A549 (cell line): ENCODE results near the gene EPS15. TPM values are rescaled to one million over a fixed set of nuclear protein-coding genes. Genes with fewer than 3 reads are reported as not detected.

Experiments used
- ATAC-seq, 2 experiments: fragments of 200-7000 bp in 1 of 2; fragments of >200 bp in 1 of 2; cut with Nextera tagmentation in 1 of 2; cut with Tn5 transposase in 1 of 2; 3 replicates each; pipeline versions ENCODE4 v1.8.0 to v1.9.1; 2018 to 2020; ENCODE audit warnings: mild to moderate bottlenecking in 1 of 2, moderate library complexity in 1 of 2
- CTCF ChIA-PET: fragments of 300-600 bp; sonication (Branson Sonifier 250); formaldehyde crosslinking; extraction: SDS; loops from one replicate; lab custom pipeline; 2021; ENCODE audit warnings: antibody characterized with exemption, inconsistent platforms; lab: Yijun Ruan, JAX
- POLR2A ChIA-PET: fragments of 350-600 bp; formaldehyde crosslinking; extraction: SDS; loops from one replicate; lab custom pipeline; 2021; ENCODE audit warnings: antibody characterized with exemption, inconsistent platforms; lab: Yijun Ruan, JAX
- DNase-seq, 2 experiments: peaks; one replicate each; pipeline versions ENCODE4 v3.0.0 to v3.0.0-alpha.2; 2011 to 2016; ENCODE audit warnings: low read depth in 1 of 2, low spot score in 1 of 2
- FAIRE-seq: peaks from 2 replicates; lab custom pipeline; 2011; peaks lifted over from hg19 to GRCh38; lab: Jason Lieb, UNC
- H3K27ac ChIP-seq, 2 experiments: fragments of >200 bp; sonication (Bioruptor Twin); formaldehyde crosslinking; 3 replicates each; pipeline ENCODE4 v1.5.1; 2016 to 2017
- H3K4me1 ChIP-seq: fragments of >200 bp; sonication (Bioruptor Twin); formaldehyde crosslinking; 3 replicates; pipeline ENCODE4 v1.6.1; 2016
- H3K4me2 ChIP-seq: fragments of >200 bp; sonication (Bioruptor Twin); formaldehyde crosslinking; 3 replicates; pipeline ENCODE4 v1.6.1; 2016
- H3K4me3 ChIP-seq: fragments of >200 bp; sonication (Bioruptor Twin); formaldehyde crosslinking; 3 replicates; pipeline ENCODE4 v1.5.1; 2016
- H3K9me3 ChIP-seq: fragments of >200 bp; sonication (Bioruptor Twin); formaldehyde crosslinking; 3 replicates; pipeline ENCODE4 v1.6.1; 2016
- ATOH8 ChIP-seq: fragments of 250-450 bp; sonication (Bioruptor Pico); IDR thresholded peaks from 2 replicates; pipeline ENCODE4 v1.5.0; 2020; ENCODE audit warnings: low read depth, mild to moderate bottlenecking, moderate library complexity
- BHLHE40 ChIP-seq: IDR thresholded peaks from 2 replicates; pipeline ENCODE4 v1.6.1; 2012; ENCODE audit warnings: low read depth, low read length, inconsistent platforms
- CHD2 ChIP-seq: fragments of 150-350 bp; IDR thresholded peaks from 2 replicates; pipeline ENCODE4 v1.6.1; 2014; ENCODE audit warnings: low read length; ENCODE audit not compliant: partially characterized antibody
- CHD4 ChIP-seq: fragments of 200-600 bp; sonication (generic); IDR thresholded peaks from 2 replicates; pipeline ENCODE4 v1.6.1; 2016; ENCODE audit warnings: antibody characterized with exemption, mild to moderate bottlenecking, borderline replicate concordance
- E2F6 ChIP-seq: IDR thresholded peaks from 2 replicates; pipeline ENCODE4 v1.6.1; 2012; ENCODE audit warnings: low read depth, borderline replicate concordance
- ESRRA ChIP-seq: fragments of 150-350 bp; IDR thresholded peaks from 2 replicates; pipeline ENCODE4 v1.6.1; 2014; ENCODE audit warnings: mild to moderate bottlenecking, low read length, borderline replicate concordance
- KDM1A ChIP-seq: fragments of 200-600 bp; sonication (generic); IDR thresholded peaks from 2 replicates; pipeline ENCODE4 v1.6.1; 2016; ENCODE audit warnings: low read depth, mild to moderate bottlenecking
- MAFK ChIP-seq: fragments of 450-650 bp; IDR thresholded peaks from 2 replicates; pipeline ENCODE4 v1.6.1; 2014; ENCODE audit not compliant: partially characterized antibody
- NFE2L2 ChIP-seq: fragments of 150-350 bp; conservative IDR thresholded peaks from 2 replicates; pipeline ENCODE4 v1.6.1; 2014; ENCODE audit warnings: low read length
- PHF8 ChIP-seq: fragments of 200-600 bp; sonication (generic); IDR thresholded peaks from 2 replicates; pipeline ENCODE4 v1.6.1; 2016; ENCODE audit warnings: low read depth, mild to moderate bottlenecking, antibody characterized with exemption, moderate library complexity, borderline replicate concordance
- RAD21 ChIP-seq, 2 experiments: fragments of >200 bp in 1 of 2; sonication (Bioruptor Twin) in 1 of 2; formaldehyde crosslinking in 1 of 2; IDR thresholded peaks in 1 of 2; conservative IDR thresholded peaks in 1 of 2; 2 replicates in 1 of 2; 3 replicates in 1 of 2; pipeline ENCODE4 v1.6.1; 2012 to 2018; ENCODE audit warnings: inconsistent platforms in 1 of 2
- RARB ChIP-seq: fragments of 250-450 bp; sonication (Bioruptor Pico); IDR thresholded peaks from 2 replicates; pipeline ENCODE4 v1.8.0; 2021; ENCODE audit warnings: mild to moderate bottlenecking, moderate library complexity
- RCOR1 ChIP-seq: fragments of 150-350 bp; IDR thresholded peaks from 2 replicates; pipeline ENCODE4 v1.6.1; 2014; ENCODE audit warnings: antibody characterized with exemption, low read length, low read depth
- RFX5 ChIP-seq: fragments of 450-650 bp; IDR thresholded peaks from 2 replicates; pipeline ENCODE4 v1.7.1; 2014; ENCODE audit warnings: antibody characterized with exemption, mild to moderate bottlenecking, moderate library complexity
- SREBF2 ChIP-seq: fragments of 450-650 bp; IDR thresholded peaks from 2 replicates; pipeline ENCODE4 v1.6.1; 2014; ENCODE audit warnings: mild to moderate bottlenecking, moderate library complexity
- WGBS: methylation state at CpG from one replicate; pipeline ENCODE4 v1.1.6; 2017; ENCODE audit errors: missing lambda C conversion rate; 5-methylcytosine and 5-hydroxymethylcytosine counted together
- polyA plus RNA-seq, 4 experiments: library from polyadenylated mRNA; depleted of rRNA in 3 of 4; stranded (reverse); fragments of >200 nt; fragmentation: RNase III in 1 of 4; extraction: RNeasy Plus Mini Kit Qiagen cat#74134 plus additional on column Dnase treatment in 1 of 4; gene quantifications; 2 replicates in 3 of 4; 3 replicates in 1 of 4; pipeline ENCODE4 v1.2.3, GENCODE V29; 2011 to 2017
- TF ChIP-seq, protein P1 (sequence below): IDR thresholded peaks from 2 replicates; pipeline ENCODE4 v1.6.1; 2012

Gene EPS15
- polyA plus RNA-seq, 2 of the 4 experiments (the other 2 are of a cell fraction): 10.9 to 35.4 TPM

GRCh38 chr1:51497340-51497739 lies 21.7 kb downstream of the EPS15 start:
- CTCF ChIA-PET: no interaction called here
- Histone ChIP-seq H3K4me1 (no peaks in the 10 kb centered on the region), H3K4me3 (no peak overlapping the region), H3K27ac (no peak overlapping the region), H3K4me2 (no peak overlapping the region), H3K9me3 (no peaks in the 10 kb centered on the region)
- WGBS: 96% methylated on average over 5 of the region's 5 CpGs
- DNase-seq: no peak
- POLR2A ChIA-PET: no interaction called here
- ATAC-seq: no peak
- no peak for TF ChIP-seq RARB (CRISPR knock-in tag)
- TF ChIP-seq, all 56 proteins: peak for 0
- FAIRE-seq: no peak

DNA sequence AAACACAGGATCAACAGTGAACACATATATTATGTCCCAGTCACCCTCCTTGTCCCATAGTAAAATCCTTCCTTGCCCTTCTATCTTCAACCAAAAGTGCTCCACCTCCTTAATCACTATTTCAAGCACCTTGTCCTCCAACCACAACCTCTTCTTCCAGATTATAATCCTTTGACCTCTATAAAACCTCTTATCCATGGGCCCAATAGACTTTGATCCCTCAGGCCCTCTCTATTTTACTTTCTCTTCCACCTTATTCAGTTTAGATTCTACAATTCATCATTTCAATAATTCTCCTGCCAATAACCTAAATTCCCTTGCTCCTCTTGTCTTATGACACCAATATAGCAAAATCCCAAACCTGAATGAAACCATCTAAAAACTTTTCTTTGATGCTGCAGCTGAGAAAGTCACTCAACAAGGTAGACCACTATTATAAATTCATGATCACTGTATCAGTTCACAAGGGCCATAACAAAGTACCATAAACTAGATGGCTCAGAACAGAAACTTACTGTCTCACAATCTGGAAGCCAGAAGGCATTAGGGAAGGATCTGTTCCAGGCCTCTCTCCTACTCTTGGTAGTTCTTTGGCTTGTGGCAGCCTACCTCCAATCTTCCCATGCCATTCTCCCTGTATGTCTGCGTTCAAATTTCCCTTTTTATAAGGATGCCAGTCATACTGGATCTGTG lies 24.8 kb downstream of the EPS15 start:
- ChIA-PET POLR2A (no interaction called here), CTCF (no interaction called here)
- Histone ChIP-seq H3K27ac (no peak overlapping the region), H3K4me1 (0 out of 3 replicates have a peak, but pooled peaks cover 6% of the 10 kb centered on the region), H3K9me3 (no peaks in the 10 kb centered on the region), H3K4me3 (no peak overlapping the region), H3K4me2 (no peak overlapping the region)
- ATAC-seq (no peak), DNase-seq (no peak), FAIRE-seq (no peak)
- WGBS: 90% methylated on average over 1 of the region's 1 CpG
- TF ChIP-seq, protein P1, sequence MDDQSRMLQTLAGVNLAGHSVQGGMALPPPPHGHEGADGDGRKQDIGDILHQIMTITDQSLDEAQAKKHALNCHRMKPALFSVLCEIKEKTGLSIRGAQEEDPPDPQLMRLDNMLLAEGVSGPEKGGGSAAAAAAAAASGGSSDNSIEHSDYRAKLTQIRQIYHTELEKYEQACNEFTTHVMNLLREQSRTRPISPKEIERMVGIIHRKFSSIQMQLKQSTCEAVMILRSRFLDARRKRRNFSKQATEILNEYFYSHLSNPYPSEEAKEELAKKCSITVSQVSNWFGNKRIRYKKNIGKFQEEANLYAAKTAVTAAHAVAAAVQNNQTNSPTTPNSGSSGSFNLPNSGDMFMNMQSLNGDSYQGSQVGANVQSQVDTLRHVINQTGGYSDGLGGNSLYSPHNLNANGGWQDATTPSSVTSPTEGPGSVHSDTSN: no peak
- no peak for TF ChIP-seq BHLHE40
- no peak for TF ChIP-seq E2F6
- no peak for TF ChIP-seq SREBF2
- no peak for TF ChIP-seq PHF8
- TF ChIP-seq RAD21 (conservative IDR thresholded peaks at IDR 0.05 in 1 of 2, IDR thresholded peaks at IDR 0.05 in 1 of 2): no peak
- no peak for TF ChIP-seq ESRRA
- TF ChIP-seq CHD4: no peak
- TF ChIP-seq RCOR1: no peak
- no peak for TF ChIP-seq MAFK

- Histone ChIP-seq H3K9me3 (no peaks in the 10 kb centered on the region), H3K4me3 (no peak overlapping the region), H3K4me1 (peaks cover 16% of the 10 kb centered on the region; the same call in 1 of the 3 replicates), H3K4me2 (no peak overlapping the region), H3K27ac (no peak overlapping the region)
- 85% methylated on average over 4 of the region's 4 CpGs for WGBS
- CTCF ChIA-PET: interaction anchor here (0.6 to 0.7 kb wide), 3 partner anchors 77 to 293 kb away, joined by 3 to 6 read pairs (median 5); no protein-coding TSS in a partner anchor
- no peak for TF ChIP-seq RFX5
- TF ChIP-seq ATOH8 (CRISPR knock-in tag): no peak
- TF ChIP-seq KDM1A: no peak
- TF ChIP-seq NFE2L2: no peak
- TF ChIP-seq CHD2: no peak
- POLR2A ChIA-PET: no interaction called here
- no peak for ATAC-seq
- no peak for FAIRE-seq
- DNase-seq: no peak
Observed at GRCh38 chr1:51491166-51491981, 27.7 kb downstream of the EPS15 start.
